CD4-positive, alpha-beta T cell treated with Interleukin-10 for 1 hour (primary cell): Measurements from ENCODE around the gene NEK6.

Experiments used
- DNase-seq: peaks from one replicate; pipeline ENCODE4 v3.0.0-alpha.2; 2020

Gene NEK6

DNA sequence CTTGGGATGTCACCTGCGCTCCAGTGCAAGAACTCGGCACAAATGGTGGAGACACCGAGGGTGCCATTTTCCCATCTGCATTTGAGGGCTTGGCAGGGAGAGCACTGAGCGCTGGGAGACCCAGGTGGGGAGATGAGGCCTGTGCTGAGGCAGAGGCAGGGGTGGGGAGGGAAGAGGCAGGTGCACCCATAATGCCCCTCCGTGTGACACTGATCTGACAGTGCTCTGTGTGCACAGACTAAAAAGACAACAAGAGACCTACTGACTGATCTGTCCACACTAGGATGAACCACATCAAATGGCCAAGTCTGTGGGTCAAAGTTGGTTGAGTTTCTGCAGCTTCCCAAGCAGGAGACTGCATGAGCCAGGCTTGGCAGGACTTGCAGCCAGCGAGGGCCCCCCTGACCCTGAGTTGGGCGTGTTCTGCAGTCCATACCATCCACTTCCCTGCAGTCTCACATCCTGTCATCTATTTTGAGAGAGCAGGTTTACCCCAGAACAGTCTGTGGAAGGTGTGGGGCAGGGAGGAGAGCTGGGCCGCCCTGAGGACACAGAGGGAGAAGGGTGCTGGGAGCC is 41.9 kb downstream of the NEK6 start:
- DNase-seq = no peak

DNA sequence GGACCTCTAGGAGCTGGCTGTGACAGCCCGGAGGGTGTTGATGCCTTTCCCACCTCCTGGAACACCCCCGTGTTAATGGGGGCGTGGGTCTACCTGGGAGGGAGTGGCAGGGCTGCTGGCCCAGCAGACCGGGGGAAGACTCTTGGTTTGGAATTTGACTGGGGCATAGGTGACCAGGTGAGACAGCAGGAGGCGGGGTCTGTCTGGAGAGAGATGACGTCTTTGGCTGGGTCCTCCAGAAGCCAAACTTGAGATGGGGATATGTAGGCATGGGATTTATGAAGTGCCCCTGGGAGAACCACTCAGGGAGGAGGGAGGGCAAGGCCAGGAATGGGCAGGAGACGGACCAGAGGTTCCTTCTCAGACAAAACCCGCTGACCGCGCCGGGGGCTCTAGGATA is 42.6 kb downstream of the NEK6 start:
- DNase-seq = no peak

DNA sequence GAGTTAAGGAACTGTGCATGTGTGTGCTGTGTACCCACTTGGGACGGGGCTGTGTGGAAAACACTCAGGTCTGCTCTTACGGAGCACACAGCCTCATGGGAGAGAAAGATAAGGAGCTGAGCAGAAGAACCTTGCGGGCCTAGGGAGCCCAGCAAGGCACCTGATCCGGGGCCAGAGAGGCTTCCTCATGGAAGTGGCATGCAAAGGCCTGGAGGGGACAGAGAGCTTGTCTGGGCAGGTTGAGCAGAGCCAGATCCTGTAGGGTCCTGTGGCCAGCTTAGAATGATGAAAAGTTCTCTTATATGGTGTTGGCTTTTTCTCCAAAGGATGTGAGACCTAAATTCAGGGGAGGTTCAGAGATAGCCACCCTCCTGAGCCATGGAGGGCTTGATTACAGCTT is 45.2 kb downstream of the NEK6 start:
- no peak for DNase-seq

DNA sequence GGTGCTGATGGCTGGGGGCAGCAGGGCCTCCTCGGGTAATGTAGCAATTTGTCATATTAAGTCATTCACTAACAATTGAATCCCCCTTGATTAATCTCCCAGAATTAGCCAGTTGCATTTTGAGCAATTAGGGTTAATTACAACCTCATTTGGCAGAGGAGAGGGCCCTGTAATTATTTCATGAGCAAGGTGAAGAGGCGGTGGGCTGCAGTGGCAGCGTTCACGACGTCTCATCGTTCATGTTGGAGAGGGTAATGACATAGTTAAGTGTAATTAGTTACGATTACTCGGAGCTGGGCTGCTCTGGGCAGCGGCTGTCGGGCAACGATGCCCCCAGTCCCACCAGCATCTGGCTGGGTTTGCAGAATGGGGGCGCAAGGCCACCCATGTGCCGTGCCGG is 46.0 kb downstream of the NEK6 start:
- no peak for DNase-seq

DNA sequence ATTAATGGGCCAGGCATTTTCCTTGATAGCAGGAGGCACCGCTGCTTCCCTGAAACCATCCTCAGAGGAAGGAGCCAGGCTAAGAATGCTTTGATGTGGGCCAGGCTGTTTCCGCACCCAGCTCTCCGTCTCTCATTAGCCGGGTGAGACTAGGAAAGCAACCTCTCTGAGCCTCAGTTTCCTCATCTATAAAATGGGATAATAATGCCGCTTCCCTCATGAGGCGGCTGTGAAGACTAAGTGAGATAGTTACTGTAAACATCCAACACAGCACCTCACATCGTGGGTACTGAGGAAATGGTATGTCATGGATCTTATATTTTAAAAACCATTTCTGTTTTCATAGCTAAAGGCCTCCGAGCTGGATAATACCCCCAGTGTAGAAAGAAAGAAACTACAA is 46.5 kb downstream of the NEK6 start:
- DNase-seq = no peak

DNA sequence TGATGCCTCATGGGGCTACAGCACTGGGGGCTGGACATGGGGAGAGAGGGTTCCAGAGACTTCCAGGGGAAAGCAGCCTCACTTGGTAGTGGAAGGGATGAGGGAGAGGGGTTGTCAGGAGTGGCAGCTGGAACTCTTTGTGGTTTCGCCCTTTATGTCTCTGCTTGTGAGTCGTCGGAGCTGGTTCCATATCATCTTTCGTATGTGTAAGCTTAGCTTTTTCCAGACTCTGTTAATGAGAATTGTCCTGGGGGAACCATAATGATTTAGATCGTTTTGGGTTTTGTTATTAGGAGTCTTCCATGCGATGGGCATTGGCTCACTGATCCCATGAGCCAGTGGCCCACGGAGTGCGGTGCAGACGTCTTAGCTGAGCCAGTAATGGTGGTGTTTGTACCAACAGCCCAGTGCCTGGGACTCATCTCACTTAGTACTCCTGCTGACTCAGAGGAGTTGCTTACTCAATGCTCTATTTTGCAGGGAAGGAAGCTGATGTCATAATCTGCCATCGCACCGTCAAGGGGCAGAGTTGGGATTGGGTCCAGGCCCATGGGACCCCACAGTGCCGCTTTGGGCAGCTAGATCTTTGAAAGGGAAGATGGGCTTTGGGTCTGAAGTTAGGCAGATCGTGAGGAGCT is 48.5 kb downstream of the NEK6 start:
- no peak for DNase-seq

DNA sequence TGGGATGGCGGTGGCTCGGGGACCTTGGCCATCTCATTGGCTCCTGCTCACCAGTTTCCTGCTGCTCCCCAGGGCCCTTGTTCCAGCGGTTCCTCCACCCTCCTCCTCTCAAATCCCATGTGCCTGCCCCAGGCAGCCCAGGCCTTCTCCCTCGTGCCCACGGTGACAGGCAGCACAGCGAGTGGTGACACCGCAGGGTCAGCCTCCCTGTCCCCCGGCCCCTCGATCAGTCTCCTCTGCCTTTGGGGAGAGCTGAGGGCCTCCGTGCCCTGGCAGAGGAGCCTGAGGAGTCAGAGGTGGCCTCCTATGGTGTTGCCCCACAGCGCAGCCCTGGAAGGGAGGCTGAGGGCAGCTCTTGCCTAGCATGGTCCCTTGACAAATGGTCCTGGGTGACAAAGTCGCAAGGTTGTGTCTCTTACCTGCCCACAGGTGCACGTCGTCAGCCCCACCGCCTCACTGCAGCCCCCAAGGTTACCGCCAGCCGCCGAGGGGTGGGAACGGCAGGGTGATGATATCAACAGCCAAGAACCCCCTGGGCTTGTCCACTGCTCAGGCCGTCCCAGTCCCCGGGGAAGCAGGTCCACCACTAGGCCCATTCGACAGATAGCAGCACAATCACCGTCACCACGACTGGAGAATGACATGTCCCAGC is 49.8 kb downstream of the NEK6 start:
- no peak for DNase-seq

DNA sequence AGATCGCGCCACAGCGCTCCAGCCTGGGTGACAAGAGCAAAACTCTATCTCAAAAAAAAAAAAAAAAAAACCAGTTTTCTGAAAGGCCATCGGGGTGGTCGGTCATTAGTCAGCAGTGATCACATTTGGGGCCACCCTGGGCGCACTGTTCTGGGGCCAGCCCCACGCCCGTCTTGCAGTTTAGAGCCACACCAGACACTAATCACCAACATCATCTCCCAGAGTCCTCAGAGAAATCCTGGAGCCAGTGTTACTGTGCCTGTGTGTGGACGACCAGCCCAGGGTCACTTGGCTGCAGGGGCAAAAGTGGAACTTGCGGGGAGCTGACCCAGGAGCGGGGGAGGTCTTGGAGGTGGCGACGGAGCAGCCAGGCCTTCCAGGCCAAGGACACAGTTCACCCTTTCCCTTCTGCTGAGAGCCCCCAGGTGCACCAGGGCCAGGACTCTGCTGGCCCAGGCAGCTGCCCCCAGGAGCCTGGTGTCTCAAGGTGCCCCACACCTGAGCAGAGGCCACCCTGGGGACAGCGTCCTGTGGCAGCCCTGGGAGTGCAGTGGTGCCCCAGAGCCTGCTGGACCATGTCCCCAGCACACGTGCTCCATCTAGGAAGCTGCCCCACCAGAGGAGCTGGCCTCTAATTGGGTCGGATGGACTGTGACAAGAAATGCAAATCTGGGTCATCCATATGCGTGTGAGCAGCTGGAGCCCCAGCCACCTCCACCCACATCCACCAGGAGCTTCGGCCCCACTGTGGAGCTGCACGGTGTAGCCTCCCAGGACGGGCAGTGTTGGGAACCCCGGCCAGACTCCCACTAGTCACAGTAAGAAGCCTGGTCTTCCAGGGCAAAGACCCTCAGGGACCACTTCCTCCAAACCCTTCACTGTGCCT is 51.1 kb downstream of the NEK6 start:
- DNase-seq = no peak

DNA sequence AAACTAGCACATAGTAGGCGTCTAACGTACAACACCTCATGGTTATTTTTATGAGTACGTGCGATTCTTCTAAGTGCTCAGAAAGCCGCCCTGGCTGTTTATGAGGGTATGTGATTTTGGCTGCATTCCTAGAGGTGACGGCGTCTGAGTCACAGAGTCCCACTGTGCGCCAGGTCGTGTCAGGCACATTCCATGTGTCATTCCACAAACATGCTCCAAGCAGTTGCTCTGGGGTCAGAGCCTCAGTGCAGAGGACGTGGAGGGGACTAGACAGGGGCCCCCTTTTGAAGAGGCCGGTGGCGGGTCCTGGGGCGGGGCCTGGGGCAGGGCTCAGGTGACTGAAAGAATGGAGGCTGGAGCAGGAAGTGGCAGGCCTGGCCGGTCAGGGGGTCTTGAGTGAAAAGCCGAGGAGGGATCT is 51.9 kb downstream of the NEK6 start:
- DNase-seq = no peak

DNA sequence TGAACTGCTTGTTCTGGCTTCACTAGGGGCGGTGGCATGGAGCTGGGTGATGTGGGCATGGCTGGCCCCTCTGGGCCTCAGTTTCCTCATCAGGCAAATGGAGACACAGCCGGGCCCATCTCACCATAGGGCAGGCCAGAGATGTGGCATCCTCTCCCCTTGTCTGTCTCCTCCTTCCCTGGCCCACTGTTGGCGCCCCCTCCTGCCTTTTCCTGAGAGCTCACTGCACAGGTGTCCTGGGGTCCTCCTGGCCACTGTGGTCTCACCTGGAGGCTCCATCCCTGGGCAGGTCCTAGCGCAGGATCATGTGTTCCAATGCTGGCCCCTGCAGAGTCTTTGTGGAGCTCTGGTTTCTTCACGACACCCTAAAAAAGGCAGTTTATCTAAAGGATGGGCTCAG is 53.5 kb downstream of the NEK6 start:
- no peak for DNase-seq

DNA sequence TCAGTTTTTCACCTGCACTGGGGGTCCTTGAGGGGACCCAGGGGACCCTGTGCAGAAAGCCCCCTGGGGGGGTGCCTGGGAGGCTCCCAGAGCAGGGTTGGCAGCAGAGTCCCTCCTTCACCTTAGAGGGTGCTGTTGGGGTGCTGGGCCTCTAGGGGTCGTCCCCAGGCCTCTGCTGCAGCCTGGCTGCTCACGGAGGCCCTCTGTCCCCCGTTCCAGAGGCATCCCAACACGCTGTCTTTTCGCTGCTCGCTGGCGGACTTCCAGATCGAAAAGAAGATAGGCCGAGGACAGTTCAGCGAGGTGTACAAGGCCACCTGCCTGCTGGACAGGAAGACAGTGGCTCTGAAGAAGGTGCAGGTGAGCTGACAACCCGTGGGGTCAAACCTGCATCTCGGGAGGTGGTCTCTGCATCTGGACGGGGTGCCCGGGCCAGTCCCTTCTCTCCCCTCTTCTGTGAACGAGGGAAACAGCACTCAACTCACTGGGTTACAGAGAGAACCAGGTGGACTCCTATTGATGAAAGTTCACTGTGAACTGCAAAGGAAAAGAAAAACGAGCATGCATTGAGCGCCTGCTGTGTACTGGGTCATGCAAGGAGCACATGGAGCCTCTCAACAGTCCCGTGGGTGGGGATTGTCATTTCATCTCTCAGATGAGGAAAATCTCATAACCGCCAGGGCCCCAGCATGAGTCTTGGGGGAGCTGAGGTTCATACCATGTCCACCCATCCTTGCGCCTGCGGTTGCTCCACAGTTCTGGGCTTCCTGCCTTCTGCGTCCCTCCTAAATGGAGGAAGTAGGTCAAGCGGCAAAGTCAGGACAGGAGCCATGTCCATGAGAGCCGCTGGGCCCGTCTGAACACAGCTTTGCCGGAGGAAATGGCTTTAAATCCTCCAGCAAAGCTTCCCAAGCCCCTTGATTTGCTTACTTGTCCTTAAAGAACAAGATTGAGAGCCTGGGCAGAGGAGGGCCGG is 54.8 kb downstream of the NEK6 start:
- no peak for DNase-seq

DNA sequence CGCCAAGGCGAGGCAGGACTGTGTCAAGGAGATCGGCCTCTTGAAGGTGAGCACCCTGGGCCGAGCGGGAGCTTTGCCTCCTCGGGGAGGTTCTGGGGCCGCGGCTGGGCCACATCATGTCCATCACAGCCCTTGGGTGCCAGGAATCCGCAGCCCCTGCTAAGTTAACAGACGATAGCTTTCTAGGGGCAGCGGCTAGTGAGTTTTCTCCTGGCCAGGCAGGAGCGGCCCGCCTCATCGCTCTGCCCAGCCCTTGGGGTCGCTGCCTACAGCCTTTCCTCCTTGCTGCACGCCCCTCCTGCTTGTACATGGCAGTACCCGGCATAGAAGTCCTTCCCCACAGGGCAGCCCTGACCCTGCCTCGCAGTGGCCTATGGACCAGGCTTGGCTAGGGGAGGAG is 56.2 kb downstream of the NEK6 start:
- DNase-seq = no peak

DNA sequence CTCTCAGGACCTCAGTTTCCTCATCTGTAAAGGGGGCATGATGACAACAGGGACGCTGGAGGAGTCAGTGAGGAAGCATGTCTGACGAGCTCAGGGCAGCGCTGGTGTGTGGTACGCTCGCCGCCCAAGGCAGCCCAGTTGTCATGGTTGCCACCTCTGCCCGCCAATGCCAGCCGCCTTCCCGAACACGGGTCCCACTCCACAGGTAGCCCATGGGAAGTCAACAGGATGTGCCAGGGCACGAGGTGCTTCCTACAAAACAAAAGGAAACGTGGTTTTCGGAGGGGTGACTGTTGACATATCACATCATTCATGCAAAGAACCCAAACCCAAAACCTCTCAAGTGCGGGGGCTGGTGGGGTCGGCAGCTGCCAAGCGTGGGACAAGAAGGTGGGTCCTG is 58.1 kb downstream of the NEK6 start:
- DNase-seq = no peak

DNA sequence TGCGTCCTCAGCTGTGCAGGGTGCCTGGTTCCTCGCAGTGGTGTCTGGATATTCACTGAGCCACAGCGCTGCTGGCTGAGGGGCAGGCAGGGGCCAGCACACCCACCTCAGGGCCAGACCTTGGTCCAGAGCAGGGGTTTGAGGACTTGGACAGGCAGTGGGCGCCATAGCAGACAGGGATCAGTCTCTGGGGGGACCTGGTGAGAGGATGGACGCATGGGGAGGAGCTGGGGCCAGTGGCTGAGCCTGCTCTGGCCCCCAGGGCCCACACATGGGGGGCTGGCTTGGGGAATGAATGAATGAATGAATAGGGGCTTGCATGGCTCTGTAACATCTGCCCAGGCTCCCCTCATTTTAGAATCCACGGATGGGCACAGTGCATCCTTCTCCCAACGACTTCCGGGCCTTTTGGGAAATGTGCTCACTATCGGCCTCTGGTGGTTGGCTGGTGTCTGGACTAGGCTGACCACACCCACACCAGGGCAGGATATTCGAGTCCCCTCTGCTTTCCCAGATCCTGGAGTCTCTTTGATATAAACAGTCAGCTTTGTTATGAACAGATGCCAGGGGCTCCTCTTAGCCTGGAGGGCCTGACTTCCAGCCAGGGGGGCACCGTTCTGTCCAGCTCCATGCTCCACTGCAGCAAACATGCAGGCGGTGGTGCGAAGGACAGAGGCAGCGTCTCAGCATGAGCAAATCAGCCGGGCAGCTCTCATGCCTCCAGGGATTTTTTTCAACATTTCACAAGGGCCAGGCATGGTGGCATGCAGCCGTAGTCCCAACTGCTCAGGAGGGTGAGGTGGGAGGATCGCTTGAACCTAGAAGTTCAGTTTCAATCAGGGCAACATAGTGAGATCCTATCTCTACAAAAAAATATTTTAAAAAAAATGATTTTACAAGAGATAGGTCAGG is 62.6 kb downstream of the NEK6 start:
- DNase-seq = peak; percentile 47

DNA sequence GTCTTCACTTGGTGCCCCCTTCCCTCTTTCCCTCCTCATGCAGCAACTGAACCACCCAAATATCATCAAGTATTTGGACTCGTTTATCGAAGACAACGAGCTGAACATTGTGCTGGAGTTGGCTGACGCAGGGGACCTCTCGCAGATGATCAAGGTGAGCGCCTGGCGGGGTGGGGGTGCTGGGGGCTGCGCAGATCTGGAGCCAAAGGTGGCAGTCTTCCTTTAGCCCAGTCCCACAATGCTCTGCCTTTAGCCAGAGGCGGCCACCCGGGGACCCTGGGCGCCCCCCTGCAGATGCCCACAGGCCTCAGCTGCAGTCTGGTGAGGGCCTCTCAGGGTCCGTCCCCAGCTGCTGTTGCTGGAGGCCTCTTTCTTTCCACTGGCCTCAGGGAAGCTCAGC is 63.7 kb downstream of the NEK6 start:
- no peak for DNase-seq

DNA sequence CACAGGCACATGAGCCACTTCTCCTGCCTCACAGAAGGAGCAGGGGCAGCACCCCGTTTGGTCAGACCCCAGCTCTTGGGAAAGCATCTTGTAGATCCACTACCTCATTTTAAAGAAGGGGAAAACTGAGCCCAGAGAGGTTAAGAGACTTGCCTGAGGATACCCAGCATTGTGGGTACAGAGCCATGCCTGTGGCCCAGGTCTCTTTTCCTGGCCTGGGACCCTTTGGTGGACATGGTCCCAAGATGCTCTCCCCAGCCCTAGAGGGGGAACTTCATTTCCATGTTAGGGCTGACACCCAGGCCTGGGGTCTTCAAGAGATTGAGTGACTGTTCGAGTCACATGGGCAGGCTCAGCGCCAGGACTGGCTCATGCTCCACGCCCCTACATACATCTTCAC is 64.2 kb downstream of the NEK6 start:
- no peak for DNase-seq

DNA sequence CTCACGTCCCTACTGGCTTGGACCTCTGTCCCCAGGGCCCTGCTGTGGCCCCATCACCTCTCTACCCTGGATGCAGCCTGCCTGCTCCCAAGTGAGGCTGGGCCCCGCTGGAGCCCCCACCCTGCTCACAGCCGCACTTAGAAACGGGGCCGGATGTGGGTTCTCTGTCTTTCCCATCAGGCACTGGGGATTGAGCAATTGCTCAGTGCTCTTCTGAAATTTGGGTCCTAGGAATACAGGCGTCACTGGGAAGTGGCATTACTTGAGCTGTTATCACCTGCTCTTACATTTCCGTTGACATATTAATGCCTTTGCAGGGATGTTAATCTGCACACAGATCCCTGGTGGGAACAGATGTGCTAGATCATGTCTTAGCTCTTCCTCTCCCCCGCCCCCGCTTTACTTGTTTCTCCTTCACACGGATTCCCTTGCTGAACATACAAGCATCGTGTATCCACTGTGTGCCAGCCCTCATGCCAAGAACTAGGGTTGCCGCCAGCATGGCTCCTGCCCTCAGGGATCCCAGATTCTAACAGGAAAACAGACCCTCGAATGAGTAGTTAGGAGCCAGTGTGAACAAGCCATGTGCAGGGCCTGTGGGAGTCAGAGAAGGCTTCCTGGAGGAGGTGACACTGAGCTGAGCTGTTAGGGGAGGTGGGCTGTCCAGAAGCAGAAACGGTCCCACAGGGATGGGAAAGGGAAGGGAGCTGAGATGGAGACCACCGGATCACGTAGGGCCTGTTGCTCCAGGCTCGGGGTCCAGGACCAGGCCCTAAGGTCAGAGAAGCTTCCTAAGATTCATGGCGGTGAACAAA is 65.1 kb downstream of the NEK6 start:
- DNase-seq = no peak

DNA sequence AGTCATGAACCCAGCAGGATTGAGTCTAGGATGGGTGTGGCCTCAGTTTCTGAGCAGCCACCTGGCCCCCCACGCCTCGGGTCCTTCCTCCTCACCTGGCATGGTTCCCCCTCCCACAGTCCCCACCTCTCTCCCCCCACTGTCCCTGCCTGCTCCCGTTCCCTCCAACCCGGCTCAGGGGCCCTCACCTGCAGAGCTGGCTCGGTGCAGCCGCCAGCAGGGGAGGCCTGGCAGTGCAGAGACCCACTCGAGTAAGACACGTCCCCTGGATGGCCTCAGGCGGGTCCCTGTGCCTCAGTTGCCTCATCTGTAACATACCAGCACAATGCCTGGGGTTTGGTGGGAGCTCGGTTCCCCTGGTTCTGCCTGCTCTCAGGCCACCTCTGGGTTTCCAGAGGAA is 66.2 kb downstream of the NEK6 start:
- no peak for DNase-seq

DNA sequence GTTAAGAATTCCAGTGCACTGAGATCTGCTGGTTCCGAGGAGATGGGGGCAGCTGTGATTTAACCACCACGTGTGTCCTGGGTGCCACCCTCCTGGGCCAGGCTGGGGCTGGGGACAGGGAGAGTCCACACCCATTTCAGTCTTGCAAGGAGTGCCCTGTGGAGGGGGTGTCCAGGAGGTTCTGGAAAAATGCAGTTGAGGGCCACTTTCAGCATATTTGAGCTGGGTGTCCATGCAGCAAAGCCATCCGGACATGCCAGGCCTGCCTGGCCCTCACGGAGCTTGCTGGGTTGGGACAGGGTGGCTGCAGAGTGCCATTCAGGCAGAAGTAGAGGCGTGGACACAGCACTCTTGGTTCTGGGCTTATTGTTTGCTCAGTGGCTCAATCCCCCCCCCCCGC is 68.1 kb downstream of the NEK6 start:
- no peak for DNase-seq

DNA sequence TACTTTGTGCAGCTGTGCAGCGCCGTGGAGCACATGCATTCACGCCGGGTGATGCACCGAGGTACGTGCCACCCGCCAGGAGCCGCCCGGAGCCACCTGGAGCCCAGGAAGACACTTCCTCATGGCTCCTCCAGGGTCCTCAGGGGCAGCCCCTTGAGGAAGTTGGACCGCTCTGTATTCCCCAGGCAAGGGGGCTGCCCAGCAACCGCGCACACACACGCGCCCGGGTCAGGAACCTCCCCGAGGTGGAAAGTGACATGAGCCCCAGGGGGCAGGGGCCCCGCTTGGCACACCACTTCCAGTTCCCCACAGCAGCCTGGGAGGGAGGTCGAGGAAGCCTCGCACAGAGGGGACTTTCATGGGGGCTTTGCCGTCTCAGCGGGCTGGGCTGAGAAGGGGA is 68.6 kb downstream of the NEK6 start:
- DNase-seq = no peak

DNA sequence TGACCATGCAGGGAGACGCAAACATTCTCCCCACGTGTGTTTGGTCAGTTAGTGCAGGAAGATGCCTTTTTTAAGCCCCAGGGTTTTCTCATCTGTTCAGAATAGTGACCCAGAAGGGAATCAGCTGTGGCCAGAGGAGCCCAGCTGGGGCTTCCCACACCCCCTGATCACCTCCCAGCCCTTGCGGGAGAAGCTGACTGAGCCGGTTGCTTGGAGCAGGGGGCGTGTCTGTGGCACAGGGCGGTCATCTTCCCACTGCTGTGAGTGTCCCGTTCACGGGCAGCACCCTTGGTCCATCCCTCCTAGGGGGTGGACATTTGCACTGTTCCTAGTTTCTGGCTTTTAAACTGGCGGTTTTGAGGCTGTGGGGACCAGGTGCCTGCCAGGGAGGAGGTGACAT is 69.7 kb downstream of the NEK6 start:
- DNase-seq = no peak
